Upper lobe of left lung (tissue), 6 donors: Measurements from ENCODE around the gene SUDS3. TPM values are rescaled to one million over a fixed set of nuclear protein-coding genes. Genes with fewer than 3 reads are reported as not detected.

ENCODE experiments used
- ATAC-seq, 2 donors: fragments of 200-7000 bp; cut with Tn5 transposase; one replicate each; pipeline ENCODE4 v1.9.1; 2022; ENCODE audit warnings: mild to moderate bottlenecking in 2 of 2, moderate library complexity in 2 of 2; ENCODE audit not compliant: low FRiP score in 2 of 2
- DNase-seq, 2 donors: peaks; one replicate each; pipeline ENCODE4 v3.0.0-alpha.2; 2019 to 2020
- H3K27ac ChIP-seq, 4 donors: fragments of 200-600 bp; sonication (generic); one replicate each; pipeline ENCODE4 v1.5.1; 2016 to 2019
- H3K27me3 ChIP-seq, 4 donors: fragments of 200-600 bp; sonication (generic); one replicate each; pipeline ENCODE4 v1.5.1; 2017 to 2019
- H3K36me3 ChIP-seq, 4 donors: fragments of 200-600 bp; sonication (generic); one replicate each; pipeline ENCODE4 v1.5.1; 2016 to 2019
- H3K4me1 ChIP-seq, 4 donors: fragments of 200-600 bp; sonication (generic); one replicate each; pipeline ENCODE4 v1.5.1; 2018 to 2019
- H3K4me3 ChIP-seq, 4 donors: fragments of 200-600 bp; sonication (generic); one replicate each; pipeline ENCODE4 v1.5.1; 2017 to 2019; ENCODE audit warnings: mild to moderate bottlenecking in 2 of 4, moderate library complexity in 1 of 4
- H3K9me3 ChIP-seq, 4 donors: fragments of 200-600 bp; sonication (generic); one replicate each; pipeline ENCODE4 v1.5.1; 2018 to 2019
- CTCF ChIP-seq, 6 experiments: fragments of 450-650 bp in 4 of 6; fragments of 200-600 bp in 2 of 6; sonication (generic) in 2 of 6; IDR thresholded peaks; one replicate each; pipeline ENCODE4 v1.5.1; 2016 to 2019; ENCODE audit warnings: antibody characterized with exemption in 6 of 6
- EP300 ChIP-seq, 4 donors: sonication (generic); formaldehyde crosslinking; IDR thresholded peaks; one replicate each; pipeline ENCODE4 v1.5.1; 2017; ENCODE audit warnings: antibody characterized with exemption in 4 of 4, control low read depth in 2 of 4
- POLR2A ChIP-seq, 4 donors: fragments of 450-650 bp; IDR thresholded peaks; one replicate each; pipeline ENCODE4 v1.5.1; 2016 to 2017; ENCODE audit warnings: antibody characterized with exemption in 4 of 4, mild to moderate bottlenecking in 2 of 4
- POLR2AphosphoS5 ChIP-seq, 2 donors: sonication (generic); formaldehyde crosslinking; IDR thresholded peaks; one replicate each; pipeline ENCODE4 v1.5.1; 2017; ENCODE audit warnings: antibody characterized with exemption in 2 of 2
- WGBS, 2 donors: methylation state at CpG; one replicate each; pipeline ENCODE4 v1.1.5; 2017 to 2018; 5-methylcytosine and 5-hydroxymethylcytosine counted together
- total RNA-seq, 6 donors: library from RNA; depleted of rRNA in 4 of 6; stranded (reverse); fragments of >200 nt in 4 of 6; gene quantifications; one replicate each; pipeline versions ENCODE4 v1.1.0 to v1.2.1, GENCODE V29; 2016 to 2021
- donor health status: DM: no; HTN: no; CAD: no; lungs with moderate emphysema.
- donor health status: DM: no; HTN: yes; CAD: no; lungs with severe emphysema.

SUDS3 gene
- total RNA-seq, 6 donors from 2014 or later = 18.4 to 69.1 (median 35.1) TPM

- DNase-seq = no peak
- H3K27ac ChIP-seq = no peak overlapping the region
- H3K36me3 ChIP-seq = no peaks in the 10 kb centered on the region
- no peak overlapping the region for H3K4me3 ChIP-seq
- no peak for ATAC-seq
- H3K4me1 ChIP-seq = peaks cover 4 to 20% (median 14%) of the 10 kb centered on the region in 4 donors
- no peaks in the 10 kb centered on the region for H3K9me3 ChIP-seq
- no peaks in the 10 kb centered on the region for H3K27me3 ChIP-seq
- TF ChIP-seq EP300 (IDR thresholded peaks at IDR 0.05) (no peak), CTCF (IDR thresholded peaks at IDR 0.05) (no peak), POLR2A (IDR thresholded peaks at IDR 0.05) (no peak), POLR2AphosphoS5 (IDR thresholded peaks at IDR 0.05) (no peak)
- 40 to 42% methylated on average over 6 of the region's 6 CpGs for WGBS, 2 donors
Observed at GRCh38 chr12:118337194-118337838, 39.0 kb upstream of the SUDS3 start.

GRCh38 chr12:118342090-118342489 is 34.3 kb upstream of the SUDS3 start:
- ATAC-seq (no peak), DNase-seq (no peak)
- 40 to 56% methylated on average over 2 of the region's 2 CpGs for WGBS, 2 donors
- peaks cover 3 to 28% (median 10%) of the 10 kb centered on the region in 4 donors for H3K4me1 ChIP-seq
- no peaks in the 10 kb centered on the region for H3K27me3 ChIP-seq
- no peaks in the 10 kb centered on the region for H3K9me3 ChIP-seq
- no peak overlapping the region for H3K27ac ChIP-seq
- H3K4me3 ChIP-seq = no peak overlapping the region
- TF ChIP-seq POLR2AphosphoS5 (IDR thresholded peaks at IDR 0.05) = no peak
- TF ChIP-seq EP300 (IDR thresholded peaks at IDR 0.05) = no peak
- no peak for TF ChIP-seq POLR2A (IDR thresholded peaks at IDR 0.05)
- no peak for TF ChIP-seq CTCF (IDR thresholded peaks at IDR 0.05)
- no peaks in the 10 kb centered on the region for H3K36me3 ChIP-seq

DNA sequence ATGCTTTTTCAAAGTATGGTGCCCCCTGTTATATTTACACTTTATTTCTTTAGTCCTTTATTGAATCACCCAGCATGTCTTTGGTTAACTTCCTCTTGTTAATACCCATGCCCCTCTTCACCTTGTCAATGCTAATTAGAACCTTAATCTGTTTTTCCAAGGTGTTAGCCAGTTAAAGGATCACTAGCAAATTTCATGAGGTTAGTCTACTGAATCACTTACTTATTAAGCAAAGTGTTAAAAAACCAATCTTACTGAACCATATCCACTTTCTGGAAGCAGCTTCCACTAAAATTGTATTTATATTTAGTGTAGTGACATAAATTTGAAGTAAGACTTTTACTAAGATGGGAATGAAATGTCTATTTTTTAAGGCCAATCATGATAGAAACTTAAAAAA is 31.5 kb upstream of the SUDS3 start:
- Histone ChIP-seq H3K36me3 (no peaks in the 10 kb centered on the region), H3K27me3 (no peaks in the 10 kb centered on the region), H3K27ac (no peak overlapping the region), H3K4me3 (no peak overlapping the region), H3K9me3 (no peaks in the 10 kb centered on the region), H3K4me1 (peaks cover 3 to 28% (median 11%) of the 10 kb centered on the region in 4 donors)
- ATAC-seq (no peak), DNase-seq (no peak)
- TF ChIP-seq CTCF (IDR thresholded peaks at IDR 0.05) (no peak), POLR2AphosphoS5 (IDR thresholded peaks at IDR 0.05) (no peak), EP300 (IDR thresholded peaks at IDR 0.05) (no peak), POLR2A (IDR thresholded peaks at IDR 0.05) (no peak)

DNA sequence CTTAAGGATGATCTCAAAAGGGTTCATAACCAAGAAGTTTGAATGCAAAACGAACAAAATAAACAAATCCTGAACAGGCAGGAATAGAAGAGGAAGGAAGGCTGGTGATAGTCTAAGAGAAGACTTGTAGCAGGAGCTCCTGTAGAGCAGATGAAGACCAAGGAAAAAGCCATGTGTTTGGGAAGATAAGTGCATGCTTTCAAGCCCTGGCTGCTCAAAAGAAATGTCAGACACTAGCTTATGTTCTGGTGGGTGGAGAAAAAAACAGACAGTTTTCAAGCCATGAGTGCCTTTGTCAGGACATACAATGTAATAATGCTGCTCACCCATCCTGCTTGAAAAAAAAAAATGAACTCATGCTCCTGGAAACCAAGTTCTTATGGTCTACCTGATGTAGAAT is 31.0 kb upstream of the SUDS3 start:
- peaks cover 3 to 28% (median 11%) of the 10 kb centered on the region in 4 donors for H3K4me1 ChIP-seq
- no peak overlapping the region for H3K4me3 ChIP-seq
- no peaks in the 10 kb centered on the region for H3K36me3 ChIP-seq
- TF ChIP-seq POLR2A (IDR thresholded peaks at IDR 0.05) = no peak
- no peak for TF ChIP-seq CTCF (IDR thresholded peaks at IDR 0.05)
- TF ChIP-seq POLR2AphosphoS5 (IDR thresholded peaks at IDR 0.05) = no peak
- TF ChIP-seq EP300 (IDR thresholded peaks at IDR 0.05) = no peak
- no peaks in the 10 kb centered on the region for H3K27me3 ChIP-seq
- DNase-seq = no peak
- no peak for ATAC-seq
- H3K27ac ChIP-seq = no peak overlapping the region
- no peaks in the 10 kb centered on the region for H3K9me3 ChIP-seq
- 12 to 14% methylated on average over 1 of the region's 1 CpG for WGBS, 2 donors

- H3K4me3 ChIP-seq = no peak overlapping the region
- DNase-seq (no peak), ATAC-seq (no peak)
- H3K27me3 ChIP-seq = no peaks in the 10 kb centered on the region
- no peaks in the 10 kb centered on the region for H3K36me3 ChIP-seq
- TF ChIP-seq CTCF (IDR thresholded peaks at IDR 0.05) = no peak
- TF ChIP-seq EP300 (IDR thresholded peaks at IDR 0.05) = no peak
- no peak for TF ChIP-seq POLR2AphosphoS5 (IDR thresholded peaks at IDR 0.05)
- TF ChIP-seq POLR2A (IDR thresholded peaks at IDR 0.05) = no peak
- WGBS, 2 donors = 59% methylated on average over 7 of the region's 7 CpGs
- no peaks in the 10 kb centered on the region for H3K9me3 ChIP-seq
- H3K27ac ChIP-seq = peak overlapping the region in 1 of 4 donors; percentile 19
- H3K4me1 ChIP-seq = peaks cover 3 to 28% (median 11%) of the 10 kb centered on the region in 4 donors
Observed at GRCh38 chr12:118346895-118347294, 29.5 kb upstream of the SUDS3 start.
